H9 (cell line): Measurements from ENCODE around the gene ATG101. TPM values are rescaled to one million over a fixed set of nuclear protein-coding genes. Genes with fewer than 3 reads are reported as not detected.

Experiments used
- DNase-seq: peaks from one replicate; pipeline ENCODE4 v3.0.0-alpha.2; 2017
- H2AFZ ChIP-seq: one replicate; pipeline ENCODE4 v1.6.1; 2013; ENCODE audit warnings: mild to moderate bottlenecking, low read length, control low read depth, moderate library complexity
- H2AK5ac ChIP-seq: 2 replicates; pipeline ENCODE4 v1.6.1; 2013; ENCODE audit warnings: low read length, control low read depth, mixed read lengths; ENCODE audit not compliant: insufficient read length
- H2BK120ac ChIP-seq: one replicate; pipeline ENCODE4 v1.6.1; 2013; ENCODE audit warnings: low read depth, mild to moderate bottlenecking, low read length, control low read depth, inconsistent platforms; ENCODE audit not compliant: poor library complexity, severe bottlenecking
- H2BK12ac ChIP-seq: 2 replicates; pipeline ENCODE4 v1.6.1; 2013; ENCODE audit warnings: low read length, control low read depth, mixed read lengths, low read depth; ENCODE audit not compliant: insufficient read length
- H2BK15ac ChIP-seq: 2 replicates; pipeline ENCODE4 v1.6.1; 2013; ENCODE audit warnings: low read depth, low read length, control low read depth
- H2BK20ac ChIP-seq: one replicate; pipeline ENCODE4 v1.6.1; 2013; ENCODE audit warnings: low read depth, mild to moderate bottlenecking, low read length, control low read depth, inconsistent platforms; ENCODE audit not compliant: poor library complexity, severe bottlenecking
- H2BK5ac ChIP-seq: 2 replicates; pipeline ENCODE4 v1.6.1; 2013; ENCODE audit warnings: low read length, control low read depth, mixed read lengths; ENCODE audit not compliant: insufficient read length
- H3K14ac ChIP-seq: 2 replicates; pipeline ENCODE4 v1.6.1; 2013; ENCODE audit warnings: low read length, control low read depth; ENCODE audit not compliant: insufficient read depth
- H3K18ac ChIP-seq: 2 replicates; pipeline ENCODE4 v1.6.1; 2013; ENCODE audit warnings: low read depth, mild to moderate bottlenecking, mixed read lengths, low read length, control low read depth; ENCODE audit not compliant: insufficient read length
- H3K23ac ChIP-seq: 2 replicates; pipeline ENCODE4 v1.6.1; 2013; ENCODE audit warnings: low read length, control low read depth, mixed read lengths, low read depth; ENCODE audit not compliant: insufficient read length
- H3K23me2 ChIP-seq: 2 replicates; pipeline ENCODE4 v1.6.1; 2013; ENCODE audit warnings: low read depth, mild to moderate bottlenecking, mixed read lengths, low read length, control low read depth; ENCODE audit not compliant: insufficient read length, poor library complexity, severe bottlenecking
- H3K27ac ChIP-seq: 2 replicates; pipeline ENCODE4 v1.5.1; 2013; ENCODE audit warnings: low read length, control low read depth, mixed read lengths, low read depth; ENCODE audit not compliant: insufficient read length
- H3K27me3 ChIP-seq: 2 replicates; pipeline ENCODE4 v1.6.1; 2013; ENCODE audit warnings: low read length, control low read depth, inconsistent platforms; ENCODE audit not compliant: insufficient read depth
- H3K4ac ChIP-seq: 2 replicates; pipeline ENCODE4 v1.6.1; 2013; ENCODE audit warnings: low read depth, mild to moderate bottlenecking, control low read depth, inconsistent platforms, low read length, moderate library complexity
- H3K4me1 ChIP-seq: 2 replicates; pipeline ENCODE4 v1.6.1; 2013; ENCODE audit warnings: low read length, control low read depth, inconsistent platforms; ENCODE audit not compliant: insufficient read depth
- H3K4me2 ChIP-seq: 2 replicates; pipeline ENCODE4 v1.6.1; 2013; ENCODE audit warnings: low read length, control low read depth, mixed read lengths; ENCODE audit not compliant: insufficient read length, insufficient read depth
- H3K56ac ChIP-seq: 2 replicates; pipeline ENCODE4 v1.6.1; 2013; ENCODE audit warnings: low read depth, mild to moderate bottlenecking, mixed read lengths, low read length, control low read depth; ENCODE audit not compliant: insufficient read length
- H3K79me1 ChIP-seq: 2 replicates; pipeline ENCODE4 v1.6.1; 2013; ENCODE audit warnings: low read depth, mild to moderate bottlenecking, moderate library complexity, low read length, control low read depth, inconsistent platforms; ENCODE audit not compliant: insufficient read depth, poor library complexity, severe bottlenecking
- H3K79me2 ChIP-seq: 2 replicates; pipeline ENCODE4 v1.6.1; 2013; ENCODE audit warnings: low read length, control low read depth, inconsistent platforms; ENCODE audit not compliant: insufficient read depth
- H3K9ac ChIP-seq: 2 replicates; pipeline ENCODE4 v1.6.1; 2013; ENCODE audit warnings: low read length, control low read depth, mixed read lengths; ENCODE audit not compliant: insufficient read length; ENCODE audit errors: extremely low read depth
- H3K9me3 ChIP-seq: one replicate; pipeline ENCODE4 v1.6.1; 2013; ENCODE audit warnings: low read depth, low read length, inconsistent platforms; ENCODE audit not compliant: control insufficient read depth
- H3T11ph ChIP-seq: one replicate; pipeline ENCODE4 v1.6.1; 2013; ENCODE audit warnings: mild to moderate bottlenecking, low read length, control low read depth, inconsistent platforms
- H4K20me1 ChIP-seq: one replicate; pipeline ENCODE4 v1.6.1; 2013; ENCODE audit not compliant: control insufficient read depth, insufficient read length, insufficient read depth
- H4K5ac ChIP-seq: 2 replicates; pipeline ENCODE4 v1.6.1; 2013; ENCODE audit warnings: low read depth, mild to moderate bottlenecking, mixed read lengths, low read length, control low read depth; ENCODE audit not compliant: insufficient read length
- H4K8ac ChIP-seq: replicated peaks from 2 replicates; pipeline ENCODE4 v1.6.1; 2013; ENCODE audit warnings: low read length, control low read depth, mixed read lengths, low read depth; ENCODE audit not compliant: insufficient read length
- H4K91ac ChIP-seq: 2 replicates; pipeline ENCODE4 v1.6.1; 2013; ENCODE audit warnings: low read depth, mild to moderate bottlenecking, moderate library complexity, mixed read lengths, low read length, control low read depth; ENCODE audit not compliant: insufficient read length
- H3K27ac Mint-ChIP-seq, 3 experiments: 2 replicates in 2 of 3; 3 replicates in 1 of 3; pipeline ENCODE4 v1.8.0; 2020 to 2021; ENCODE audit warnings: mixed read lengths in 3 of 3, mild to moderate bottlenecking in 1 of 3, moderate library complexity in 1 of 3
- H3K27me3 Mint-ChIP-seq: 2 replicates; pipeline ENCODE4 v1.8.0; 2021; ENCODE audit warnings: low read depth, mild to moderate bottlenecking, moderate library complexity, mixed read lengths
- H3K36me3 Mint-ChIP-seq, 3 experiments: 2 replicates in 2 of 3; 3 replicates in 1 of 3; pipeline ENCODE4 v1.8.0; 2020 to 2021; ENCODE audit warnings: low read depth in 3 of 3, mixed read lengths in 3 of 3; ENCODE audit not compliant: insufficient read depth in 1 of 3
- H3K4me1 Mint-ChIP-seq, 2 experiments: 2 replicates each; pipeline ENCODE4 v1.8.0; 2020; ENCODE audit warnings: mixed read lengths in 2 of 2
- H3K4me3 Mint-ChIP-seq, 2 experiments: 2 replicates in 1 of 2; 3 replicates in 1 of 2; pipeline ENCODE4 v1.8.0; 2020 to 2021; ENCODE audit warnings: mild to moderate bottlenecking in 2 of 2, mixed read lengths in 2 of 2, moderate library complexity in 1 of 2
- H3K9me3 Mint-ChIP-seq, 2 experiments: 2 replicates in 1 of 2; 3 replicates in 1 of 2; pipeline ENCODE4 v1.8.0; 2020; ENCODE audit warnings: mild to moderate bottlenecking in 2 of 2, mixed read lengths in 2 of 2, moderate library complexity in 1 of 2
- CTCF ChIP-seq: fragments of 200-600 bp; sonication (generic); conservative IDR thresholded peaks from 3 replicates; pipeline ENCODE4 v1.8.0; 2021; ENCODE audit warnings: antibody characterized with exemption, mild to moderate bottlenecking
- WGBS: extraction: QIAGEN DNeasy Blood & Tissue Kit; methylation state at CpG from one replicate; pipeline ENCODE4 v1.1.7; 2013; ENCODE audit warnings: missing lambda C conversion rate, low lambda C conversion rate, mixed read lengths; ENCODE audit not compliant: insufficient read length; ENCODE audit errors: extremely low coverage; 5-methylcytosine and 5-hydroxymethylcytosine counted together
- total RNA-seq: library from RNA; stranded (reverse); gene quantifications from 2 replicates; pipeline ENCODE4 v1.2.1, GENCODE V29; 2021

ATG101 gene
- total RNA-seq, 1 experiment from 2014 or later: 58.3 TPM

GRCh38 chr12:52066346-52067080 is 3.3 kb upstream of the ATG101 start:
- Histone ChIP-seq H2AFZ (no peak overlapping the region), H3K9me3 (no peaks in the 10 kb centered on the region), H3K4ac (no peak overlapping the region), H3K9ac (no peak overlapping the region), H4K91ac (no peak overlapping the region), H2BK5ac (no peak overlapping the region), H3K14ac (no peak overlapping the region), H3K27ac (no peak overlapping the region), H3K79me1 (no peaks in the 10 kb centered on the region), H3K18ac (no peak overlapping the region), H2BK15ac (no peak overlapping the region), H2BK20ac (no peak overlapping the region), H2AK5ac (no peak overlapping the region), H4K8ac (no peak overlapping the region), H3T11ph (no peak overlapping the region), H3K4me2 (no peak overlapping the region), H4K5ac (no peak overlapping the region), H3K79me2 (peaks cover 11% of the 10 kb centered on the region; the same call in 1 of the 2 replicates), H2BK12ac (no peak overlapping the region), H4K20me1 (peaks cover 2% of the 10 kb centered on the region), H3K56ac (no peak overlapping the region), H3K23me2 (peaks cover 7% of the 10 kb centered on the region), H3K4me1 (no peaks in the 10 kb centered on the region), H3K27me3 (no peaks in the 10 kb centered on the region), H3K23ac (no peak overlapping the region), H2BK120ac (no peak overlapping the region)
- Mint-ChIP-seq H3K4me1 (peaks cover 15 to 19% of the 10 kb centered on the region in 2 experiments), H3K4me3 (peak overlapping the region in 1 of 2 experiments; percentile 41; a peak in 1 of 5 replicates), H3K27me3 (peaks cover 36% of the 10 kb centered on the region), H3K36me3 (peaks cover 0 to 2% (median 0%) of the 10 kb centered on the region in 3 experiments; a peak in 3 of 7 replicates), H3K9me3 (no peaks in the 10 kb centered on the region), H3K27ac (peak overlapping the region in 1 of 3 experiments; percentile 2; a peak in 2 of 7 replicates)
- no peak for DNase-seq
- no CpG with 5 or more reads among the region's 8 CpGs for WGBS
- no peak for TF ChIP-seq CTCF
